ENCODE results near the gene VWA5B2. TPM values are rescaled to one million over a fixed set of nuclear protein-coding genes. Genes with fewer than 3 reads are reported as not detected.
A peak's percentile ranks its signal among the peaks of the same experiment; 100 is the strongest.

VWA5B2 gene
- total and polyA plus RNA-seq, 2 of the 13 experiments (the other 11 are each of a cell fraction or from before 2014, with no cell fraction given): 0.03 to 0.04 TPM

DNA sequence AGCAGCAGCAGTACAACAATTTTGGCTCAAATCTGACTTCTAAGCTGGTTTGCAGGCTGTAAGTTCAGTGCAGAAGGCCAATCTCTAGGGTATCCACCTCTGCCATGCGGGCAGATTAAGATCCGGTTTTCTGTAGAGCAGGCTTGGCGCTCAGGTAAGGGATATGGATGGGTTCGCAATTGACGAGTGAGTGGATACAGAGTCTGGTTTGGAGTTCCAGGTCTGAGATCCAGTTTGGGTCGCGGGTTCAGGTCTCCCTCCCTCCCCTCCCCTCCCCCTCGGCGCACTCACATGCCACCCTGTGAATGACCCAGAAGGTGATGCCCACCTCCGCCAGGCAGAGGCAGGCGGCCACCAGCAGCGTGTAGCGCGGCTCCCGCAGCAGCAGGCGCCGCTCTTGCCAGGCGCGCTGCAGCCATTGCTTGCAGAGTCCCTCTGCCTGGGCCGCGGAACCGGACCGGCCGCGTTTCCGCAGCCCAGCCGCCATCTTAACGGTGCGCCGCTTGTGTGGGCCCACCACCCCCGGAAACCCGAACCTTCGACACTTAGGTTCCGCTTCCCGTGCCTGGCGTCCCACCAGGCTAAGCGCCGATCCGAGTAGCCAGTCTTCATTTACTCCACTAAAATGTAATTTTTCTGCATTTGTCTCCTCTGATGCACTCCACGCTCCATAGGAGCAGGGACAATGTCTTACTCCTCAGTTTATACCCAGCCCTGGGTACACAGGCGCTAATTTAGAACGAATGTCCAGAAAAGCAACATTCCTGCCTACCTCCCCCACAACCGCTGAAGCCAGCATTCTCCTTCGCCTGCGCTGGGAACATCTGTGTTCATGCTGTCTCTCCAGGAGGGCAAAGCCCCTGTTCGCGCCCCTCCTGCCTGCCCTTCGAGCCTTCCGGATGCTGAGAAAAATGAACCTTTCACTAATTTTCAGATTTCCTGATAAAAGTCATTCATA lies 19.3 kb downstream of the VWA5B2 start, which contains the start of gene ALG3 (continued):
- TF ChIP-seq KLF16 (CRISPR knock-in tag; IDR thresholded peaks at IDR 0.05): peak in 1 of 2 experiments; percentile 40; a peak in 1 of 4 replicates
- no peak for TF ChIP-seq RNF2 (conservative IDR thresholded peaks at IDR 0.05; ENCODE audit: low read depth)
- peak; percentile 52; the same call in 1 of the 2 replicates for TF ChIP-seq SMAD3 (CRISPR knock-in tag; IDR thresholded peaks at IDR 0.05)
- TF ChIP-seq MTF1 (CRISPR knock-in tag; IDR thresholded peaks at IDR 0.05): no peak
- TF ChIP-seq, protein P1, sequence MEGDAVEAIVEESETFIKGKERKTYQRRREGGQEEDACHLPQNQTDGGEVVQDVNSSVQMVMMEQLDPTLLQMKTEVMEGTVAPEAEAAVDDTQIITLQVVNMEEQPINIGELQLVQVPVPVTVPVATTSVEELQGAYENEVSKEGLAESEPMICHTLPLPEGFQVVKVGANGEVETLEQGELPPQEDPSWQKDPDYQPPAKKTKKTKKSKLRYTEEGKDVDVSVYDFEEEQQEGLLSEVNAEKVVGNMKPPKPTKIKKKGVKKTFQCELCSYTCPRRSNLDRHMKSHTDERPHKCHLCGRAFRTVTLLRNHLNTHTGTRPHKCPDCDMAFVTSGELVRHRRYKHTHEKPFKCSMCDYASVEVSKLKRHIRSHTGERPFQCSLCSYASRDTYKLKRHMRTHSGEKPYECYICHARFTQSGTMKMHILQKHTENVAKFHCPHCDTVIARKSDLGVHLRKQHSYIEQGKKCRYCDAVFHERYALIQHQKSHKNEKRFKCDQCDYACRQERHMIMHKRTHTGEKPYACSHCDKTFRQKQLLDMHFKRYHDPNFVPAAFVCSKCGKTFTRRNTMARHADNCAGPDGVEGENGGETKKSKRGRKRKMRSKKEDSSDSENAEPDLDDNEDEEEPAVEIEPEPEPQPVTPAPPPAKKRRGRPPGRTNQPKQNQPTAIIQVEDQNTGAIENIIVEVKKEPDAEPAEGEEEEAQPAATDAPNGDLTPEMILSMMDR (CRISPR knock-in tag; IDR thresholded peaks at IDR 0.05): peak; percentile 49
- TF ChIP-seq, protein P2, sequence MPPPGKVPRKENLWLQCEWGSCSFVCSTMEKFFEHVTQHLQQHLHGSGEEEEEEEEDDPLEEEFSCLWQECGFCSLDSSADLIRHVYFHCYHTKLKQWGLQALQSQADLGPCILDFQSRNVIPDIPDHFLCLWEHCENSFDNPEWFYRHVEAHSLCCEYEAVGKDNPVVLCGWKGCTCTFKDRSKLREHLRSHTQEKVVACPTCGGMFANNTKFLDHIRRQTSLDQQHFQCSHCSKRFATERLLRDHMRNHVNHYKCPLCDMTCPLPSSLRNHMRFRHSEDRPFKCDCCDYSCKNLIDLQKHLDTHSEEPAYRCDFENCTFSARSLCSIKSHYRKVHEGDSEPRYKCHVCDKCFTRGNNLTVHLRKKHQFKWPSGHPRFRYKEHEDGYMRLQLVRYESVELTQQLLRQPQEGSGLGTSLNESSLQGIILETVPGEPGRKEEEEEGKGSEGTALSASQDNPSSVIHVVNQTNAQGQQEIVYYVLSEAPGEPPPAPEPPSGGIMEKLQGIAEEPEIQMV (CRISPR knock-in tag; IDR thresholded peaks at IDR 0.05; ENCODE audit: low read depth): 0 out of 2 replicates have a peak, but pooled peaks have one; percentile 38
- no peak for TF ChIP-seq MATR3 (CRISPR knock-in tag; IDR thresholded peaks at IDR 0.05)
- TF ChIP-seq ZC3H4 (CRISPR knock-in tag; IDR thresholded peaks at IDR 0.05; ENCODE audit: borderline replicate concordance): no peak
- TF ChIP-seq ZNF546 (CRISPR knock-in tag; conservative IDR thresholded peaks at IDR 0.05): no peak
- peak; percentile 70; the same call in 1 of the 2 replicates for TF ChIP-seq POGZ (CRISPR knock-in tag; IDR thresholded peaks at IDR 0.05)
- 0 out of 2 replicates have a peak, but pooled peaks have one; percentile 60 for TF ChIP-seq SALL2 (CRISPR knock-in tag; IDR thresholded peaks at IDR 0.05)
- TF ChIP-seq NCOA1 (CRISPR knock-in tag; IDR thresholded peaks at IDR 0.05): no peak
- no peak; the same call in 1 of the 2 replicates for TF ChIP-seq ZNF350 (CRISPR knock-in tag; IDR thresholded peaks at IDR 0.05; ENCODE audit: borderline replicate concordance, low read depth)
- TF ChIP-seq TBX2 (CRISPR knock-in tag; IDR thresholded peaks at IDR 0.05; ENCODE audit: borderline replicate concordance): peak; percentile 53
- 0 out of 2 replicates have a peak, but pooled peaks have one; percentile 51 for TF ChIP-seq NFKBIZ (CRISPR knock-in tag; IDR thresholded peaks at IDR 0.05)
- peak; percentile 58; the same call in 1 of the 2 replicates for TF ChIP-seq CBX5 (CRISPR knock-in tag; IDR thresholded peaks at IDR 0.05; ENCODE audit: borderline replicate concordance)
- peak; percentile 75 for TF ChIP-seq HOXA5 (CRISPR knock-in tag; IDR thresholded peaks at IDR 0.05)
- TF ChIP-seq, protein P3, sequence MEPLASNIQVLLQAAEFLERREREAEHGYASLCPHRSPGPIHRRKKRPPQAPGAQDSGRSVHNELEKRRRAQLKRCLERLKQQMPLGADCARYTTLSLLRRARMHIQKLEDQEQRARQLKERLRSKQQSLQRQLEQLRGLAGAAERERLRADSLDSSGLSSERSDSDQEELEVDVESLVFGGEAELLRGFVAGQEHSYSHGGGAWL (CRISPR knock-in tag; IDR thresholded peaks at IDR 0.05): peak; percentile 85; the same call in 1 of the 2 replicates
- TF ChIP-seq, protein P4, sequence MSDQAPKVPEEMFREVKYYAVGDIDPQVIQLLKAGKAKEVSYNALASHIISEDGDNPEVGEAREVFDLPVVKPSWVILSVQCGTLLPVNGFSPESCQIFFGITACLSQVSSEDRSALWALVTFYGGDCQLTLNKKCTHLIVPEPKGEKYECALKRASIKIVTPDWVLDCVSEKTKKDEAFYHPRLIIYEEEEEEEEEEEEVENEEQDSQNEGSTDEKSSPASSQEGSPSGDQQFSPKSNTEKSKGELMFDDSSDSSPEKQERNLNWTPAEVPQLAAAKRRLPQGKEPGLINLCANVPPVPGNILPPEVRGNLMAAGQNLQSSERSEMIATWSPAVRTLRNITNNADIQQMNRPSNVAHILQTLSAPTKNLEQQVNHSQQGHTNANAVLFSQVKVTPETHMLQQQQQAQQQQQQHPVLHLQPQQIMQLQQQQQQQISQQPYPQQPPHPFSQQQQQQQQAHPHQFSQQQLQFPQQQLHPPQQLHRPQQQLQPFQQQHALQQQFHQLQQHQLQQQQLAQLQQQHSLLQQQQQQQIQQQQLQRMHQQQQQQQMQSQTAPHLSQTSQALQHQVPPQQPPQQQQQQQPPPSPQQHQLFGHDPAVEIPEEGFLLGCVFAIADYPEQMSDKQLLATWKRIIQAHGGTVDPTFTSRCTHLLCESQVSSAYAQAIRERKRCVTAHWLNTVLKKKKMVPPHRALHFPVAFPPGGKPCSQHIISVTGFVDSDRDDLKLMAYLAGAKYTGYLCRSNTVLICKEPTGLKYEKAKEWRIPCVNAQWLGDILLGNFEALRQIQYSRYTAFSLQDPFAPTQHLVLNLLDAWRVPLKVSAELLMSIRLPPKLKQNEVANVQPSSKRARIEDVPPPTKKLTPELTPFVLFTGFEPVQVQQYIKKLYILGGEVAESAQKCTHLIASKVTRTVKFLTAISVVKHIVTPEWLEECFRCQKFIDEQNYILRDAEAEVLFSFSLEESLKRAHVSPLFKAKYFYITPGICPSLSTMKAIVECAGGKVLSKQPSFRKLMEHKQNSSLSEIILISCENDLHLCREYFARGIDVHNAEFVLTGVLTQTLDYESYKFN (CRISPR knock-in tag; conservative IDR thresholded peaks at IDR 0.05): no peak
- peak; percentile 46 for TF ChIP-seq ZMYM4 (CRISPR knock-in tag; IDR thresholded peaks at IDR 0.05)
- TF ChIP-seq ZNF34 (CRISPR knock-in tag; IDR thresholded peaks at IDR 0.05; ENCODE audit: borderline replicate concordance): peak; percentile 28; the same call in 1 of the 2 replicates
- TF ChIP-seq KDM5A (IDR thresholded peaks at IDR 0.05; ENCODE audit: borderline replicate concordance, low read length): peak; percentile 91

Data from HepG2 (cell line).